Suprapubic skin (tissue), 4 donors: ENCODE data around the gene CSMD2.

Source experiments
- CTCF ChIP-seq, 2 donors: fragments of 200-600 bp in 1 of 2; fragments of 450-650 bp in 1 of 2; sonication (generic) in 1 of 2; IDR thresholded peaks; one replicate each; pipeline ENCODE4 v1.5.1; 2016 to 2019; ENCODE audit warnings: antibody characterized with exemption in 2 of 2, mild to moderate bottlenecking in 1 of 2, moderate library complexity in 1 of 2
- EP300 ChIP-seq: sonication (generic); formaldehyde crosslinking; IDR thresholded peaks from one replicate; pipeline ENCODE4 v1.6.1; 2017; ENCODE audit warnings: antibody characterized with exemption
- POLR2A ChIP-seq, 2 donors: fragments of 450-650 bp; IDR thresholded peaks; one replicate each; pipeline ENCODE4 v1.6.1; 2017; ENCODE audit warnings: antibody characterized with exemption in 2 of 2, mild to moderate bottlenecking in 2 of 2, moderate library complexity in 2 of 2
- POLR2AphosphoS5 ChIP-seq, 3 donors: sonication (generic); formaldehyde crosslinking; IDR thresholded peaks; one replicate each; pipeline ENCODE4 v1.6.1; 2017; ENCODE audit warnings: antibody characterized with exemption in 3 of 3

- no peak for TF ChIP-seq CTCF (IDR thresholded peaks at IDR 0.05)
- TF ChIP-seq POLR2A (IDR thresholded peaks at IDR 0.05): no peak
- TF ChIP-seq EP300: no peak
- TF ChIP-seq POLR2AphosphoS5 (IDR thresholded peaks at IDR 0.05): no peak
Observed at GRCh38 chr1:33966346-33967141, 198.5 kb downstream of the CSMD2 start.
